Retinal pigment epithelial cell (primary cell): Measurements from ENCODE around the gene GABARAPL2.
"Not testable (repeated sequence)": the region's sequence is repeated elsewhere in the genome, so short reads cannot be mapped to it uniquely, and the experiment has no call there.

Source experiments
- DNase-seq: peaks from one replicate; pipeline ENCODE4 v3.0.0-alpha.2; 2010; ENCODE audit warnings: low read depth
- H3K4me3 ChIP-seq: 2 replicates; pipeline ENCODE4 v1.5.1; 2011; ENCODE audit warnings: mild to moderate bottlenecking, low read length, control low read depth, moderate library complexity
- TF ChIP-seq, protein P1 (sequence below): conservative IDR thresholded peaks from 2 replicates; pipeline ENCODE4 v1.5.1; 2011; ENCODE audit warnings: low read depth, low read length, control low read depth, inconsistent platforms

GABARAPL2 gene

DNA sequence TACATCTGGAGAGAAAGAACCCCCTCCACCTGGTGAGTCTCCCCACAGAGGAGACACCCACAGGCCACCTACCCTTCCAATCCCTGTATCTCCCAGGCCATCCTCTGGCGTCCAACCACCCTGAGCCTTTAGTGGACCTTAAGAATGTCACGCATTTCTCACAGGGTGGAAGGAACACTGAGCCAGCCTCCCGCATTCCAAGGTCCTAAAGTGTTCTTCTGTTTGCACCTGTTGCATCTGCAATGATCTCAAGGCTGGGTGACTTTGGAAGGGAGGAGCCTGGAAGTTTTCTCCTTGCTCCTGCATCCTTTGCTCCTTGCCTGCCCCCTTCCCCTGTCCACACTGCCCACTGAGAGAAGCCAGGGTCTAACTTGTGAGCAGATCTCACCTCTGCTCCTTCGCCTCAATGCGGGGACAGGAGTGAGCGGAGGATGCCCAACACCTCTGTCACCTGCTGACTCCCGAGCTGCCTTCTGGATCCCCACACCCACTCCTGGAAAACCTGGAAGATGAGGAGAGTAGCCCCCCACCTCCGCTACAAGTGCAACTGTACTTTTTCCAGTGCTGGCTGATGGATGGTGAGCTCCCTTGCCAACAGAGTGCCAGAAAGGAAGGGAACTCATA is 33.9 kb upstream of the GABARAPL2 start:
- TF ChIP-seq, protein P1, sequence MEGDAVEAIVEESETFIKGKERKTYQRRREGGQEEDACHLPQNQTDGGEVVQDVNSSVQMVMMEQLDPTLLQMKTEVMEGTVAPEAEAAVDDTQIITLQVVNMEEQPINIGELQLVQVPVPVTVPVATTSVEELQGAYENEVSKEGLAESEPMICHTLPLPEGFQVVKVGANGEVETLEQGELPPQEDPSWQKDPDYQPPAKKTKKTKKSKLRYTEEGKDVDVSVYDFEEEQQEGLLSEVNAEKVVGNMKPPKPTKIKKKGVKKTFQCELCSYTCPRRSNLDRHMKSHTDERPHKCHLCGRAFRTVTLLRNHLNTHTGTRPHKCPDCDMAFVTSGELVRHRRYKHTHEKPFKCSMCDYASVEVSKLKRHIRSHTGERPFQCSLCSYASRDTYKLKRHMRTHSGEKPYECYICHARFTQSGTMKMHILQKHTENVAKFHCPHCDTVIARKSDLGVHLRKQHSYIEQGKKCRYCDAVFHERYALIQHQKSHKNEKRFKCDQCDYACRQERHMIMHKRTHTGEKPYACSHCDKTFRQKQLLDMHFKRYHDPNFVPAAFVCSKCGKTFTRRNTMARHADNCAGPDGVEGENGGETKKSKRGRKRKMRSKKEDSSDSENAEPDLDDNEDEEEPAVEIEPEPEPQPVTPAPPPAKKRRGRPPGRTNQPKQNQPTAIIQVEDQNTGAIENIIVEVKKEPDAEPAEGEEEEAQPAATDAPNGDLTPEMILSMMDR, result no peak
- H3K4me3 ChIP-seq, result no peak overlapping the region
- no peak for DNase-seq

- TF ChIP-seq, protein P1, result no peak
- DNase-seq, result no peak
- no peak overlapping the region for H3K4me3 ChIP-seq
Measured at GRCh38 chr16:75532791-75533190, 33.4 kb upstream of the GABARAPL2 start.

- no peak overlapping the region for H3K4me3 ChIP-seq
- TF ChIP-seq, protein P1, result no peak
- no peak for DNase-seq
Measured at GRCh38 chr16:75534560-75535205, 31.5 kb upstream of the GABARAPL2 start.

DNA sequence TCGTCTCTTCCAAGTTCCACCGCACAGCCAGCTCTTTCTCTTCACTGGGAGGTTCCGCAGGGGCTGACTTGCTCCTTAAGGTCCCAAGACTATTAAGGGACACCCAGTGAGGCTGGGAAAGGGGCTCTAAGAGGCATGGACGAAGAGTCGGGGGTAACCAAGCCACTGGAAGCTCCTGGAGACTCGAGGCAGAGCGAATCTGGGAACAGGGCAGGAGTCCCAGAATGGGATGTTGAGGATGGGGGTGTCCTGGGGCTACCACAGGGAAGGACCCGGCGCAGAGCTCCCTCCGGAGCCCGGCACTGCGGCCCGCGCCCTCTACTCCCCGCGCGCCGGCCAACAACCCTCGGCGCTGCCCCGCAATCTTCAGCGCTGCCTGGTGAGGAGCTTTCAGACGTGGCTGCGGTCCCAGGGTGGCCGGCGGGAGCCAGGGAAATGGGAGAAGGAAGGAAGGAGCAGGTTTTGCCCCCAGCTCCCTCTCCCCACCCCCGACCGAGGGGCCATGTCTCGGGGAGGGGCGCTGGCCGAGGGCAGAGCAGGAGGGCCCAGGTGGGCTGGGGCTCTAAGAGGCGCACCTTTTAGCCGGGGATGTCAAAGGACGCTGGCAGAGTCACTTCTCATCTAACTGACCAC is 30.9 kb upstream of the GABARAPL2 start:
- no peak for DNase-seq
- TF ChIP-seq, protein P1, result no peak

DNA sequence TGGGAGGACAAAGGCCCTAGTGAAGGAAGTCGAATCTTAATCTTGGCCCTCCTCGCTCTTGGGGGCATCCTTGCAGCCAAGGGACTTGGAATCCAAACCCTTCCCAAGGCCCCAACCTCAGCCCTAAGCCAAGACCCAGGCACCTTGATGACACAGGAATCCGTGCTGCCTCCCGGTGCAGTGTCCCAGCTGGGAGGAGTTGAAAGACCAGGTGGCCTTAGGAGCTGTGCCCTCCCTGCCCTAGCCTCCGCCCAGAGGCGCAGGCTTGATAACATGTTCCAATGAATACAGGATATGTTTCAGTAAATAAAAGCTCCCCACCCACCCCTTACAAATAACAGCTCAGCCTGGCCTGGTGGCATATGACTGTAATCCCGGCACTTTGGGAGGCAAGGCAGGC is 30.3 kb upstream of the GABARAPL2 start, which contains the start of gene CHST5:
CHST5 (minus strand) TSS at position 208 of the 400 bp plus-strand sequence. CDS start 5,724 bp downstream, outside the sequence.
- TF ChIP-seq, protein P1, result no peak
- no peak for DNase-seq
- H3K4me3 ChIP-seq, result no peak within 1 kb of the TSS

More for the DNA sequence above, 30.9 kb upstream of the GABARAPL2 start:
- no peak overlapping the region for H3K4me3 ChIP-seq

DNA sequence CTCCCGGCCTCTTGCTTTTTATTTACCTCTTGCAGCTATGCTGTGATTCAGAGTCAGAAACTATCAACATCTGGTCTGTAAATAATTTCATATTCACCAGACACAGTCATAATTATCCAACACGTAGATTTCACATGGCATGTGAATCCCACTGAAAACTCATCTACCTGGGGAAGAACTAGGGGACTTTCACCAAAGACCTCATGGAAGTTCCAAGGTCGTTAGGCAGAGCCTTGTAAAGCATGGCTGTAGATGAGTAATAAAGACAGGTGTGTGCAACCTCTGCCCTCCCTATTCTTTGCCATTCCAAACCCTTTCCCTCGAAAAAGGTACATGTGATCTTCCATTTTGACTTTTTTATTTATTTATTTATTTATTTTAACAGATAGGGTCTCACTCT is 28.4 kb upstream of the GABARAPL2 start:
- no peak for DNase-seq
- TF ChIP-seq, protein P1, result no peak
- H3K4me3 ChIP-seq, result no peak overlapping the region

- not testable (repeated sequence) for DNase-seq, H3K4me3 ChIP-seq
Measured at GRCh38 chr16:75538882-75539565, 27.2 kb upstream of the GABARAPL2 start.
